ENCODE results near the gene STXBP5L. TPM values are rescaled to one million over a fixed set of nuclear protein-coding genes. Genes with fewer than 3 reads are reported as not detected.
A peak's percentile ranks its signal among the peaks of the same experiment; 100 is the strongest.

STXBP5L gene
- total RNA-seq, 2 donors from 2014 or later: 0.97 to 3.6 TPM

- no peak overlapping the region for H3K9ac ChIP-seq (ENCODE audit: extremely low read depth, low read length, poor library complexity, severe bottlenecking)
- WGBS, 2 experiments (ENCODE audit: insufficient coverage in 1 of 2, insufficient read length in 1 of 2): 0% methylated on average over 1 of the region's 1 CpG; no CpG with 5 or more reads in 1 of the 2 experiments
- no peak for DNase-seq
- no peak overlapping the region for H3K27ac ChIP-seq (ENCODE audit: low read depth, low read length)
- H3K4me1 ChIP-seq (ENCODE audit: control insufficient read depth, insufficient read depth, low read length): no peaks in the 10 kb centered on the region
- Mint-ChIP-seq H3K36me3 (ENCODE audit: low read depth) (no peaks in the 10 kb centered on the region), H3K27ac (no peak overlapping the region), H3K4me3 (no peak overlapping the region), H3K9me3 (no peaks in the 10 kb centered on the region), H3K4me1 (no peaks in the 10 kb centered on the region), H3K27me3 (ENCODE audit: insufficient read depth) (no peaks in the 10 kb centered on the region)
- TF ChIP-seq, protein P1, sequence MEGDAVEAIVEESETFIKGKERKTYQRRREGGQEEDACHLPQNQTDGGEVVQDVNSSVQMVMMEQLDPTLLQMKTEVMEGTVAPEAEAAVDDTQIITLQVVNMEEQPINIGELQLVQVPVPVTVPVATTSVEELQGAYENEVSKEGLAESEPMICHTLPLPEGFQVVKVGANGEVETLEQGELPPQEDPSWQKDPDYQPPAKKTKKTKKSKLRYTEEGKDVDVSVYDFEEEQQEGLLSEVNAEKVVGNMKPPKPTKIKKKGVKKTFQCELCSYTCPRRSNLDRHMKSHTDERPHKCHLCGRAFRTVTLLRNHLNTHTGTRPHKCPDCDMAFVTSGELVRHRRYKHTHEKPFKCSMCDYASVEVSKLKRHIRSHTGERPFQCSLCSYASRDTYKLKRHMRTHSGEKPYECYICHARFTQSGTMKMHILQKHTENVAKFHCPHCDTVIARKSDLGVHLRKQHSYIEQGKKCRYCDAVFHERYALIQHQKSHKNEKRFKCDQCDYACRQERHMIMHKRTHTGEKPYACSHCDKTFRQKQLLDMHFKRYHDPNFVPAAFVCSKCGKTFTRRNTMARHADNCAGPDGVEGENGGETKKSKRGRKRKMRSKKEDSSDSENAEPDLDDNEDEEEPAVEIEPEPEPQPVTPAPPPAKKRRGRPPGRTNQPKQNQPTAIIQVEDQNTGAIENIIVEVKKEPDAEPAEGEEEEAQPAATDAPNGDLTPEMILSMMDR (conservative IDR thresholded peaks at IDR 0.05): no peak
- no peak overlapping the region for H3K4me3 ChIP-seq (ENCODE audit: low read length)
- H3K9me3 ChIP-seq (ENCODE audit: control insufficient read depth, low read length): no peaks in the 10 kb centered on the region
- no peaks in the 10 kb centered on the region for H3K27me3 ChIP-seq (ENCODE audit: control insufficient read depth, insufficient read depth, low read length, poor library complexity, severe bottlenecking)
- H3K36me3 ChIP-seq (ENCODE audit: control insufficient read depth, insufficient read depth, low read length): no peaks in the 10 kb centered on the region
These were observed 245.8 kb downstream of the STXBP5L start for GRCh38 chr3:121153851-121154250.

- Histone ChIP-seq H3K9me3 (ENCODE audit: control insufficient read depth, low read length) (no peaks in the 10 kb centered on the region), H3K36me3 (ENCODE audit: control insufficient read depth, insufficient read depth, low read length) (no peaks in the 10 kb centered on the region), H3K27me3 (ENCODE audit: control insufficient read depth, insufficient read depth, low read length, poor library complexity, severe bottlenecking) (no peaks in the 10 kb centered on the region), H3K4me3 (ENCODE audit: low read length) (no peak overlapping the region), H3K9ac (ENCODE audit: extremely low read depth, low read length, poor library complexity, severe bottlenecking) (no peak overlapping the region), H3K4me1 (ENCODE audit: control insufficient read depth, insufficient read depth, low read length) (no peaks in the 10 kb centered on the region), H3K27ac (ENCODE audit: low read depth, low read length) (no peak overlapping the region)
- H3K9me3 Mint-ChIP-seq: peaks cover under 1% of the 10 kb centered on the region
- TF ChIP-seq, protein P1 (conservative IDR thresholded peaks at IDR 0.05): no peak
- H3K36me3 Mint-ChIP-seq (ENCODE audit: low read depth): no peaks in the 10 kb centered on the region
- WGBS, 2 experiments (ENCODE audit: insufficient coverage in 1 of 2, insufficient read length in 1 of 2): 73 to 83% methylated on average over 1 of the region's 1 CpG
- H3K27me3 Mint-ChIP-seq (ENCODE audit: insufficient read depth): no peaks in the 10 kb centered on the region
- no peak overlapping the region for H3K4me3 Mint-ChIP-seq
- H3K4me1 Mint-ChIP-seq: no peaks in the 10 kb centered on the region
- H3K27ac Mint-ChIP-seq: no peak overlapping the region
- DNase-seq: no peak
These were observed 247.0 kb downstream of the STXBP5L start for GRCh38 chr3:121155028-121155427.

DNA sequence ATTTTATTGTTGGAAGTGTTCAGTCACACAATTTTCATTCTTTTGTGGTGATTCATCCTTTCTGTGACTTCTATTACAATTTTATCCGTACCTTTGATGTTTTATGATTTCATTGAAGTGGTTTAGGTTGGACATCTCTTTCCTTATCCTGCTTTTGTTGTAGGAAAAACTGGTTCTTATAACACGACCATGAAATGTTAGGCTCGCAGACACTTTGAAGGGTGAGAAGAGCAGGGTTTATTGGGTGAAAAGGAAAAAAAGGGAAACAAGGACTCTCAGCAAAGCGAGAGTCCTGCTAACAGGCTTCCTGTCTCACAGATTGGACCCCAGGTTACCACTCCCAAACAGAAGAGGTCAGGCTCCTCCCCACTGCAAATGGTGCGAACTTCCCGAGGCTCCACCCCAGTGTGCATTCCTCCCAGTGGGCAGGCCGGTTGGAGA is 257.4 kb downstream of the STXBP5L start:
- Histone ChIP-seq H3K27ac (ENCODE audit: low read depth, low read length) (no peak overlapping the region), H3K4me1 (ENCODE audit: control insufficient read depth, insufficient read depth, low read length) (no peaks in the 10 kb centered on the region), H3K4me3 (ENCODE audit: low read length) (no peak overlapping the region)

More for the DNA sequence above, 257.4 kb downstream of the STXBP5L start:
- Mint-ChIP-seq H3K9me3 (peaks cover 4% of the 10 kb centered on the region), H3K27me3 (ENCODE audit: insufficient read depth) (no peaks in the 10 kb centered on the region), H3K4me1 (peaks cover 5% of the 10 kb centered on the region), H3K4me3 (no peak overlapping the region), H3K36me3 (ENCODE audit: low read depth) (no peaks in the 10 kb centered on the region), H3K27ac (no peak overlapping the region)
- H3K9me3 ChIP-seq (ENCODE audit: control insufficient read depth, low read length): no peaks in the 10 kb centered on the region
- peak; percentile 57 for DNase-seq
- TF ChIP-seq, protein P1 (conservative IDR thresholded peaks at IDR 0.05): no peak
- H3K27me3 ChIP-seq (ENCODE audit: control insufficient read depth, insufficient read depth, low read length, poor library complexity, severe bottlenecking): no peaks in the 10 kb centered on the region
- 89 to 95% methylated on average over 3 to 7 of the region's 7 CpGs for WGBS, 2 experiments (ENCODE audit: insufficient coverage in 1 of 2, insufficient read length in 1 of 2)
- H3K9ac ChIP-seq (ENCODE audit: extremely low read depth, low read length, poor library complexity, severe bottlenecking): no peak overlapping the region
- no peaks in the 10 kb centered on the region for H3K36me3 ChIP-seq (ENCODE audit: control insufficient read depth, insufficient read depth, low read length)
